ENCODE data around the gene TAF15.

DNA sequence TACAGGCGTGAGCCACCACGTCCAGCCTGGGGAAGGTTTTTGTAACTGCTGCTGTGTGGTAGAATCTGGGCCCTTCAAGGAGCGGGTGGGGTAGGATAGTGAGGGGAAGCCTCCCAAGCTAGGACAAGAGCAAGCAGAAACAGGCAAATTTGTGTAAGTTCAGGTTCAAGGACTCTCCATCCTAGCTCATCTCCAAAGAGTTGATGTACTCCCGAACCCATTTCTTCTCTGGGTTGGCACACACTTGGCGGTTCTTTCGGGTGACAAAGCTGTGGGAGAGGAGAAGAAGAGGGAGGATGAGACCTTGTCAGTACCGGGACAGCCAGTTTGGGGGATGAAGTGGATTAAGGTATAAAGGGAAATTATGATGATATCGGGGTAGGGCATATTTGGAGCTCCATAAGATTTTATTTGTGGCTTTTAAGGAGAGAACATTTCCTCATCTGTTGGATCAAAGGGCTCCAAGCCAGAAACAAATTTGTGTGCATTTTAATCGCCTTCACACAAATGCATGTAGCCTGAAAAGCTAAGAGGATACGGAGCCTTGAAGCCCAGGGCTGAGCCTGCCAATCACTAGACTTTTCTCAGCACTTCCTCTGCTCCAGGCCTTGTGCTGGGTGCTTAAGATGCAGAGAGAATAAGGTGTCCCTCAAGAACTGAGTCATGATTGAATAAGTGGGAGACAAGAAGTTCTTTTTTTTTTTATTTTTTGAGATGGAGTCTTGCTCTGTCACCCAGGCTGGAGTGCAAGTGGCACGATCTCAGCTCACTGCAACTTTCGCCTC is 63.1 kb downstream of the TAF15 start:
- TF ChIP-seq POLR2AphosphoS5 (IDR thresholded peaks at IDR 0.05; ENCODE audit: borderline replicate concordance, low read depth, low read length) (no peak), EZH2 (IDR thresholded peaks at IDR 0.05) (no peak)
